Astrocyte (in vitro differentiated cells and primary cell): ENCODE data around the gene TENT4B. TPM values are rescaled to one million over a fixed set of nuclear protein-coding genes. Genes with fewer than 3 reads are reported as not detected.

ENCODE experiments used
- DNase-seq: peaks from one replicate; pipeline ENCODE4 v3.0.0-alpha.2; 2010; ENCODE audit warnings: low read depth
- FAIRE-seq: peaks from 2 replicates; lab custom pipeline; 2011; peaks lifted over from hg19 to GRCh38; lab: Jason Lieb, UNC
- H2AFZ ChIP-seq: 2 replicates; pipeline ENCODE4 v1.6.0; 2012; ENCODE audit warnings: low read depth, low read length, inconsistent platforms
- H3K27ac ChIP-seq: 2 replicates; pipeline ENCODE4 v1.5.1; 2011; ENCODE audit warnings: low read depth, low read length, inconsistent platforms
- H3K27me3 ChIP-seq: 2 replicates; pipeline ENCODE4 v1.6.0; 2011; ENCODE audit warnings: low read length, inconsistent platforms; ENCODE audit not compliant: insufficient read depth
- H3K36me3 ChIP-seq: 2 replicates; pipeline ENCODE4 v1.5.1; 2011; ENCODE audit warnings: low read length, inconsistent platforms; ENCODE audit not compliant: insufficient read depth
- H3K4me1 ChIP-seq: 2 replicates; pipeline ENCODE4 v1.5.1; 2011; ENCODE audit warnings: low read length, inconsistent platforms; ENCODE audit not compliant: insufficient read depth
- H3K4me2 ChIP-seq: 2 replicates; pipeline ENCODE4 v1.6.0; 2012; ENCODE audit warnings: low read length, inconsistent platforms
- H3K4me3 ChIP-seq: 2 replicates; pipeline ENCODE4 v1.5.1; 2011; ENCODE audit warnings: low read depth, mild to moderate bottlenecking, low read length, inconsistent platforms; ENCODE audit not compliant: insufficient read depth
- H3K79me2 ChIP-seq: 2 replicates; pipeline ENCODE4 v1.6.0; 2012; ENCODE audit warnings: mild to moderate bottlenecking, low read length, inconsistent platforms; ENCODE audit not compliant: insufficient read depth
- H3K9ac ChIP-seq: 2 replicates; pipeline ENCODE4 v1.6.0; 2012; ENCODE audit warnings: mild to moderate bottlenecking, low read length, inconsistent platforms
- H3K9me3 ChIP-seq: 2 replicates; pipeline ENCODE4 v1.5.1; 2012; ENCODE audit warnings: low read depth, mild to moderate bottlenecking, low read length, inconsistent platforms; ENCODE audit not compliant: insufficient read depth
- H4K20me1 ChIP-seq: 2 replicates; pipeline ENCODE4 v1.6.0; 2012; ENCODE audit warnings: low read length, inconsistent platforms; ENCODE audit not compliant: insufficient read depth
- H3K27ac Mint-ChIP-seq: one replicate; pipeline ENCODE4 v1.8.0; 2021; ENCODE audit warnings: mild to moderate bottlenecking, mixed read lengths; ENCODE audit not compliant: unreplicated experiment
- H3K27me3 Mint-ChIP-seq: one replicate; pipeline ENCODE4 v1.8.0; 2021; ENCODE audit warnings: low read depth, mixed read lengths; ENCODE audit not compliant: unreplicated experiment
- H3K36me3 Mint-ChIP-seq: one replicate; pipeline ENCODE4 v1.8.0; 2021; ENCODE audit warnings: low read depth, mixed read lengths; ENCODE audit not compliant: unreplicated experiment
- H3K4me1 Mint-ChIP-seq: one replicate; pipeline ENCODE4 v1.8.0; 2021; ENCODE audit warnings: low read depth, mixed read lengths; ENCODE audit not compliant: unreplicated experiment
- H3K4me3 Mint-ChIP-seq: one replicate; pipeline ENCODE4 v1.8.0; 2021; ENCODE audit warnings: mild to moderate bottlenecking, moderate library complexity, mixed read lengths; ENCODE audit not compliant: unreplicated experiment
- H3K9me3 Mint-ChIP-seq: one replicate; pipeline ENCODE4 v1.8.0; 2021; ENCODE audit warnings: mild to moderate bottlenecking, mixed read lengths; ENCODE audit not compliant: unreplicated experiment
- EZH2 ChIP-seq: IDR thresholded peaks from 2 replicates; pipeline ENCODE4 v1.6.1; 2012; ENCODE audit warnings: mild to moderate bottlenecking, low read length, inconsistent platforms; ENCODE audit not compliant: insufficient read depth
- total RNA-seq: library from RNA; stranded (reverse); gene quantifications from 2 replicates; pipeline ENCODE4 v1.2.1, GENCODE V29; 2021
- TF ChIP-seq, protein P1 (sequence below): IDR thresholded peaks from 2 replicates; pipeline ENCODE4 v1.5.1; 2011; ENCODE audit warnings: low read depth, mild to moderate bottlenecking, inconsistent platforms, low read length, moderate library complexity; ENCODE audit not compliant: insufficient read depth

Gene TENT4B
- total RNA-seq, 1 donor from 2014 or later = 17.0 TPM

DNA sequence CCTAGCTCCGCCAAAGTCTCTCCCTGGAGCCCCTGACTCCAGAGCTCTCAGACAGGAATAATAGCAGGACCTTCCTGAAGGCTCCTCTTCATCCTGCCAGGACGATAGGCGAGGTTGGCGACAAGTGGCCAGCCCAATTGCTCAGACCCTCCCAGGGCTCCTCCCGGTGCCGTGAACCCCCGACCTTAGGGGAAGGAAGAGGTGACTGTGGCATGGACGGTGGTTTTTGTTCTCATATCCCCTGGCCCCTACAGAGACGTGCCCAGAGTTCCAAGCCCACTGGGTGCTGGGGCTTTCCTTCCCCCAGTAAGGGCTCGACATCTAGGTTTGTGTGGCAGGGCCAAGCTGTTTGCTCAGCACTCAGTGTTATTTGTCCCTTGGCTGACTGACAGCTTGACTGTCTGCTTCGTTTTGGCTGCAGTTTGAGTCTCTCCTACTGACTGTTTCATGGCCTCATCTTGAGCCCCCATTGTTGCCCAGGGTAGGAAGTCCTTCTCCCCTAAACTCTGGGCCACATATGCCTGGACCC is 108.7 kb downstream of the TENT4B start:
- H3K4me1 ChIP-seq = peaks cover 26% of the 10 kb centered on the region
- peaks cover 10% of the 10 kb centered on the region for H3K36me3 Mint-ChIP-seq
- no peaks in the 10 kb centered on the region for H4K20me1 ChIP-seq
- H3K9me3 ChIP-seq = no peaks in the 10 kb centered on the region
- peaks cover 31% of the 10 kb centered on the region for H3K4me1 Mint-ChIP-seq
- FAIRE-seq (no peak), DNase-seq (no peak)
- H3K27ac ChIP-seq = no peak overlapping the region
- no peak overlapping the region for H3K4me3 Mint-ChIP-seq
- no peak overlapping the region for H3K4me3 ChIP-seq
- TF ChIP-seq, protein P1, sequence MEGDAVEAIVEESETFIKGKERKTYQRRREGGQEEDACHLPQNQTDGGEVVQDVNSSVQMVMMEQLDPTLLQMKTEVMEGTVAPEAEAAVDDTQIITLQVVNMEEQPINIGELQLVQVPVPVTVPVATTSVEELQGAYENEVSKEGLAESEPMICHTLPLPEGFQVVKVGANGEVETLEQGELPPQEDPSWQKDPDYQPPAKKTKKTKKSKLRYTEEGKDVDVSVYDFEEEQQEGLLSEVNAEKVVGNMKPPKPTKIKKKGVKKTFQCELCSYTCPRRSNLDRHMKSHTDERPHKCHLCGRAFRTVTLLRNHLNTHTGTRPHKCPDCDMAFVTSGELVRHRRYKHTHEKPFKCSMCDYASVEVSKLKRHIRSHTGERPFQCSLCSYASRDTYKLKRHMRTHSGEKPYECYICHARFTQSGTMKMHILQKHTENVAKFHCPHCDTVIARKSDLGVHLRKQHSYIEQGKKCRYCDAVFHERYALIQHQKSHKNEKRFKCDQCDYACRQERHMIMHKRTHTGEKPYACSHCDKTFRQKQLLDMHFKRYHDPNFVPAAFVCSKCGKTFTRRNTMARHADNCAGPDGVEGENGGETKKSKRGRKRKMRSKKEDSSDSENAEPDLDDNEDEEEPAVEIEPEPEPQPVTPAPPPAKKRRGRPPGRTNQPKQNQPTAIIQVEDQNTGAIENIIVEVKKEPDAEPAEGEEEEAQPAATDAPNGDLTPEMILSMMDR = no peak
- no peak overlapping the region for H2AFZ ChIP-seq
- no peaks in the 10 kb centered on the region for H3K27me3 Mint-ChIP-seq
- no peak overlapping the region for H3K9ac ChIP-seq
- H3K36me3 ChIP-seq = no peaks in the 10 kb centered on the region
- no peak overlapping the region for H3K27ac Mint-ChIP-seq
- H3K27me3 ChIP-seq = no peaks in the 10 kb centered on the region
- no peak overlapping the region for H3K4me2 ChIP-seq
- peaks cover 2% of the 10 kb centered on the region for H3K9me3 Mint-ChIP-seq
- peaks cover 2% of the 10 kb centered on the region for H3K79me2 ChIP-seq

DNA sequence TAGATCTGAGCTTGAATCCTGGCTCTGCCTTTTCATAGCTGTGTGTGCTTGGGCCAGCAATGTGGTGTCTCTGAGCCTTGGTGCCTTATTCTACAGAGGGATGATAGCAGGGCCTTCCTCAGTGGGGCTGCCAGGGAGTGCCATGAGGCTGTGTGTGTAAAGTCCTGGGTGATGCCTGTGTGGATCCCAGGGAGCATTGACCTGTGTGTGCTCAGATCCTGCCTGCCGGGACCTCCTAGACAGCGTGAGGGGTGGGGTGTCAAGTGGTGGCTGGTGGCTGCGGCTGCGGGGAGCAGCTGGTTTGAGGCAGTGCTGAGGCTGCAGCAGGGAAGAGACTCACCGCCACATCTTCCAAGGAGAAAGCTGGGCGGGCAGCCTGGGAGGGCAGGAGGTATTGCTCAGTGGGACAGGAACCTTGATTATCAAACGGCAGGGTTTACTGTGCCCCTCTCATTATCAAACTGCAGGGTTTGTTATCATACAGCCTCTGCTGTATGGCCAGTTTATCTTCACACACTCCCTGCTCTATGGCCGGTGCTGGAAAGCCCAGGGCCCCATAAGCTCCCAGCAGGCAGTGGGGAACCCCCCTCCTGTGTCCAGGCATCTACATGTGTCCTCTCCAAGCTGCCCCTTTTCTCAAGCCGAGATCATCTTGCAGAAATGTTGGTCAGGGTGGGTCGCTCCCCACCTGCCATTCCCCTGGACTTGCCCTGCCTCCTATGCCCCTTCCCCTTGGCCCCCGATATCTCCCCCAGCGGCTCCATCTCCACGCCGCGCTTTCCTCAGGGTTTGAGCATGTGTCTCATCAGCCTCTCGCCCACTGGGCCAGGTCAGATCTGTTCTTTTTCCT is 110.2 kb downstream of the TENT4B start:
- Histone ChIP-seq H3K27ac (no peak overlapping the region), H3K9ac (no peak overlapping the region), H3K4me1 (peaks cover 31% of the 10 kb centered on the region), H4K20me1 (no peaks in the 10 kb centered on the region), H2AFZ (no peak overlapping the region), H3K27me3 (no peaks in the 10 kb centered on the region), H3K36me3 (no peaks in the 10 kb centered on the region), H3K79me2 (peaks cover 11% of the 10 kb centered on the region), H3K9me3 (no peaks in the 10 kb centered on the region), H3K4me2 (no peak overlapping the region), H3K4me3 (no peak overlapping the region)
- no peak for DNase-seq
- peaks cover 2% of the 10 kb centered on the region for H3K9me3 Mint-ChIP-seq
- peaks cover 10% of the 10 kb centered on the region for H3K36me3 Mint-ChIP-seq
- peaks cover 35% of the 10 kb centered on the region for H3K4me1 Mint-ChIP-seq
- H3K4me3 Mint-ChIP-seq = no peak overlapping the region
- no peak for TF ChIP-seq EZH2
- TF ChIP-seq, protein P1 = no peak
- FAIRE-seq = no peak
- H3K27me3 Mint-ChIP-seq = no peaks in the 10 kb centered on the region
- no peak overlapping the region for H3K27ac Mint-ChIP-seq
